Endothelial cell of umbilical vein (primary cell): Measurements from ENCODE around the gene USP28.

Experiments
- FOS ChIP-seq: IDR thresholded peaks from 2 replicates; pipeline ENCODE4 v1.6.1; 2011; ENCODE audit warnings: mild to moderate bottlenecking, low read length, moderate library complexity, borderline replicate concordance; ENCODE audit not compliant: insufficient read depth
- JUN ChIP-seq: IDR thresholded peaks from 2 replicates; pipeline ENCODE4 v1.6.1; 2011; ENCODE audit warnings: borderline replicate concordance, low read depth; ENCODE audit not compliant: insufficient read length, insufficient read depth
- POLR2A ChIP-seq: IDR thresholded peaks from 2 replicates; pipeline ENCODE4 v1.6.1; 2012; ENCODE audit warnings: low read depth, mild to moderate bottlenecking, control low read depth, low read length
- TF ChIP-seq, protein P1 (sequence below), 2 donors: IDR thresholded peaks; 1 replicate in 1 of 2; 2 replicates in 1 of 2; pipeline ENCODE4 v1.5.1; 2011; ENCODE audit warnings: low read length in 2 of 2, mild to moderate bottlenecking in 2 of 2, moderate library complexity in 2 of 2, control low read depth in 1 of 2, inconsistent platforms in 1 of 2, low read depth in 1 of 2; ENCODE audit not compliant: insufficient read depth in 1 of 2; ENCODE audit errors: extremely low read depth in 1 of 2

DNA sequence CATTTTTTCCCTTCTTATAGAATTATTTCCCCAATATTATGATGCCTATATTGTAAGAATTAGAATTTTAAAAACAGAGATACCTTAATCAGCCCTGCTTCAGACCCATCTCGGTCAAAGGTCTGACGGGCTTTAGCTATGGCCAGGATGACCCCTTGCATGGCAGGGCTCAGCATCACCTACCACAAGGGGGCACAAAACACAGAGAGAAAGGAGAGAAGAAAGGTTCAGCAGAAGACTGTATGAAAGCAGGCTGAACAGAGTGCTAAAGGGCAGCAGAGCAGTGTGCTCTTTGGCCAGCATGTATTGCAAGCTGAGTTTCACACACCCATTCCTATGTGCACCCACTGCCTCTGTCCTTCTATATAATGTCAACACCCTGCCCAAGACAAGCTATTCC, 69.0 kb downstream of the USP28 start:
- TF ChIP-seq JUN (no peak), FOS (no peak), POLR2A (no peak)
- TF ChIP-seq, protein P1, sequence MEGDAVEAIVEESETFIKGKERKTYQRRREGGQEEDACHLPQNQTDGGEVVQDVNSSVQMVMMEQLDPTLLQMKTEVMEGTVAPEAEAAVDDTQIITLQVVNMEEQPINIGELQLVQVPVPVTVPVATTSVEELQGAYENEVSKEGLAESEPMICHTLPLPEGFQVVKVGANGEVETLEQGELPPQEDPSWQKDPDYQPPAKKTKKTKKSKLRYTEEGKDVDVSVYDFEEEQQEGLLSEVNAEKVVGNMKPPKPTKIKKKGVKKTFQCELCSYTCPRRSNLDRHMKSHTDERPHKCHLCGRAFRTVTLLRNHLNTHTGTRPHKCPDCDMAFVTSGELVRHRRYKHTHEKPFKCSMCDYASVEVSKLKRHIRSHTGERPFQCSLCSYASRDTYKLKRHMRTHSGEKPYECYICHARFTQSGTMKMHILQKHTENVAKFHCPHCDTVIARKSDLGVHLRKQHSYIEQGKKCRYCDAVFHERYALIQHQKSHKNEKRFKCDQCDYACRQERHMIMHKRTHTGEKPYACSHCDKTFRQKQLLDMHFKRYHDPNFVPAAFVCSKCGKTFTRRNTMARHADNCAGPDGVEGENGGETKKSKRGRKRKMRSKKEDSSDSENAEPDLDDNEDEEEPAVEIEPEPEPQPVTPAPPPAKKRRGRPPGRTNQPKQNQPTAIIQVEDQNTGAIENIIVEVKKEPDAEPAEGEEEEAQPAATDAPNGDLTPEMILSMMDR (IDR thresholded peaks at IDR 0.05; ENCODE audit: extremely low read depth in 1 of 2, insufficient read depth in 1 of 2, low read depth in 1 of 2, low read length in 2 of 2), result peak; percentile 35 to 65
